Osteoblast (primary cell): Measurements from ENCODE around the gene CAMTA1. TPM values are rescaled to one million over a fixed set of nuclear protein-coding genes. Genes with fewer than 3 reads are reported as not detected.

Experiments used
- DNase-seq: peaks from one replicate; pipeline ENCODE4 v3.0.0; 2011; ENCODE audit warnings: low spot score, mixed read lengths; ENCODE audit not compliant: insufficient read length; ENCODE audit errors: missing footprints
- H2AFZ ChIP-seq: 2 replicates; pipeline ENCODE4 v1.6.0; 2011; ENCODE audit warnings: mild to moderate bottlenecking, low read length
- H3K27ac ChIP-seq: 2 replicates; pipeline ENCODE4 v1.5.1; 2011; ENCODE audit warnings: mild to moderate bottlenecking, low read depth, low read length, moderate library complexity
- H3K27me3 ChIP-seq: 2 replicates; pipeline ENCODE4 v1.6.0; 2012; ENCODE audit warnings: mild to moderate bottlenecking, control low read depth, inconsistent platforms, low read length, moderate library complexity; ENCODE audit not compliant: insufficient read depth
- H3K36me3 ChIP-seq: 2 replicates; pipeline ENCODE4 v1.5.1; 2011; ENCODE audit warnings: mild to moderate bottlenecking, low read length, control low read depth, moderate library complexity; ENCODE audit not compliant: insufficient read depth
- H3K4me1 ChIP-seq: 2 replicates; pipeline ENCODE4 v1.5.1; 2011; ENCODE audit warnings: mild to moderate bottlenecking, low read length, control low read depth, moderate library complexity; ENCODE audit not compliant: insufficient read depth
- H3K4me2 ChIP-seq: 2 replicates; pipeline ENCODE4 v1.6.0; 2011; ENCODE audit warnings: mild to moderate bottlenecking, low read length; ENCODE audit not compliant: insufficient read depth
- H3K4me3 ChIP-seq: fragments of 200-600 bp; sonication (generic); 3 replicates; pipeline ENCODE4 v1.5.1; 2012; ENCODE audit warnings: mild to moderate bottlenecking, low read length, inconsistent platforms; ENCODE audit not compliant: insufficient read depth
- H3K79me2 ChIP-seq: 2 replicates; pipeline ENCODE4 v1.6.0; 2012; ENCODE audit warnings: mild to moderate bottlenecking, low read length, control low read depth, inconsistent platforms; ENCODE audit not compliant: insufficient read depth
- H3K9me3 ChIP-seq: 2 replicates; pipeline ENCODE4 v1.5.1; 2011; ENCODE audit warnings: low read depth, low read length, control low read depth
- H4K20me1 ChIP-seq: 2 replicates; pipeline ENCODE4 v1.6.0; 2012; ENCODE audit warnings: mild to moderate bottlenecking, low read length, control low read depth; ENCODE audit not compliant: insufficient read depth
- CTCF ChIP-seq: IDR thresholded peaks from 2 replicates; pipeline ENCODE4 v1.5.1; 2011; ENCODE audit warnings: mild to moderate bottlenecking, low read depth, low read length, moderate library complexity; ENCODE audit errors: extremely low read depth
- total RNA-seq: library from RNA; depleted of rRNA; stranded (reverse); fragments of >200 nt; gene quantifications from 2 replicates; pipeline ENCODE4 v1.2.3, GENCODE V29; 2012

The CAMTA1 gene
- total RNA-seq, 1 donor = 47.4 TPM

- H3K9me3 ChIP-seq = no peaks in the 10 kb centered on the region
- no peaks in the 10 kb centered on the region for H3K36me3 ChIP-seq
- H3K79me2 ChIP-seq = no peaks in the 10 kb centered on the region
- no peaks in the 10 kb centered on the region for H3K4me1 ChIP-seq
- no peak for TF ChIP-seq CTCF
- no peak overlapping the region for H2AFZ ChIP-seq
- no peak overlapping the region for H3K27ac ChIP-seq
- no peak overlapping the region for H3K4me2 ChIP-seq
- no peak for DNase-seq
- H3K27me3 ChIP-seq = peaks cover 14% of the 10 kb centered on the region
- H4K20me1 ChIP-seq = no peaks in the 10 kb centered on the region
- H3K4me3 ChIP-seq = no peak overlapping the region
Observed at GRCh38 chr1:7652061-7652460, 866.8 kb downstream of the CAMTA1 start.

GRCh38 chr1:7652515-7653098 lies 867.4 kb downstream of the CAMTA1 start:
- DNase-seq = no peak
- no peaks in the 10 kb centered on the region for H3K9me3 ChIP-seq
- H3K4me1 ChIP-seq = no peaks in the 10 kb centered on the region
- H3K27me3 ChIP-seq = peaks cover 14% of the 10 kb centered on the region
- TF ChIP-seq CTCF = no peak
- H3K79me2 ChIP-seq = no peaks in the 10 kb centered on the region
- no peak overlapping the region for H2AFZ ChIP-seq
- no peak overlapping the region for H3K27ac ChIP-seq
- no peaks in the 10 kb centered on the region for H4K20me1 ChIP-seq
- no peaks in the 10 kb centered on the region for H3K36me3 ChIP-seq
- no peak overlapping the region for H3K4me3 ChIP-seq
- H3K4me2 ChIP-seq = no peak overlapping the region

- H3K27ac ChIP-seq = no peak overlapping the region
- no peak overlapping the region for H3K4me3 ChIP-seq
- DNase-seq = no peak
- no peaks in the 10 kb centered on the region for H4K20me1 ChIP-seq
- TF ChIP-seq CTCF = no peak
- no peaks in the 10 kb centered on the region for H3K79me2 ChIP-seq
- no peak overlapping the region for H3K4me2 ChIP-seq
- no peak overlapping the region for H2AFZ ChIP-seq
- no peaks in the 10 kb centered on the region for H3K9me3 ChIP-seq
- no peaks in the 10 kb centered on the region for H3K4me1 ChIP-seq
- H3K27me3 ChIP-seq = peaks cover 7% of the 10 kb centered on the region
- no peaks in the 10 kb centered on the region for H3K36me3 ChIP-seq
Observed at GRCh38 chr1:7654725-7655124, 869.5 kb downstream of the CAMTA1 start.

- Histone ChIP-seq H2AFZ (no peak overlapping the region), H4K20me1 (no peaks in the 10 kb centered on the region), H3K9me3 (no peaks in the 10 kb centered on the region), H3K4me2 (no peak overlapping the region), H3K4me3 (no peak overlapping the region), H3K79me2 (no peaks in the 10 kb centered on the region), H3K4me1 (no peaks in the 10 kb centered on the region), H3K27me3 (peaks cover 7% of the 10 kb centered on the region), H3K27ac (no peak overlapping the region), H3K36me3 (no peaks in the 10 kb centered on the region)
- TF ChIP-seq CTCF = no peak
- DNase-seq = no peak
Observed at GRCh38 chr1:7655354-7655753, 870.1 kb downstream of the CAMTA1 start.
